ENCODE measurements around the gene NBEA.

The NBEA gene

DNA sequence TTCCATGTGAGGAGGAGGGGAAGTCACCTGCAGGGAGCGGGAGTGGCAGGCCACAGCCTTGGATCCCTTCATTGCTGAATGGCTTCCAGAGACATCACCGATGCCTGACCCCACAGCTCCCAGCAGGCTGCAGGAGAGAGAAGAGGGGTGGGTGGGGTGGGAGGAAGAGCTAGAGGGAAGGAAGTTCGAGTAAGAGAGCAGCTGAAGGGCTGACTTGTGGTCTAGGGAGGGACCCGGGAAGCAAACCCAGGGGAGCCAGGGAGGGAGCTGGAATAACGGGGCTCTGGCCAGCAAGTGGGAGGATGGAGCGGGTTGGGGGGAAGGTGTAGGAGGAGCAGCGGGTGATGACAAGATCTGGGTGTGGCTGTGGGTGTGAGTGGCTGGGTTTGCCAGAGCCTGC, 764.2 kb downstream of the NBEA start:
- DNase-seq (ENCODE audit: low read depth in 3 of 3): no peak

GRCh38 chr13:35706721-35707120, 764.7 kb downstream of the NBEA start:
- no peak for DNase-seq (ENCODE audit: low read depth in 3 of 3)

GRCh38 chr13:35711909-35712308, 769.8 kb downstream of the NBEA start:
- DNase-seq (ENCODE audit: low read depth in 3 of 3): no peak

DNA sequence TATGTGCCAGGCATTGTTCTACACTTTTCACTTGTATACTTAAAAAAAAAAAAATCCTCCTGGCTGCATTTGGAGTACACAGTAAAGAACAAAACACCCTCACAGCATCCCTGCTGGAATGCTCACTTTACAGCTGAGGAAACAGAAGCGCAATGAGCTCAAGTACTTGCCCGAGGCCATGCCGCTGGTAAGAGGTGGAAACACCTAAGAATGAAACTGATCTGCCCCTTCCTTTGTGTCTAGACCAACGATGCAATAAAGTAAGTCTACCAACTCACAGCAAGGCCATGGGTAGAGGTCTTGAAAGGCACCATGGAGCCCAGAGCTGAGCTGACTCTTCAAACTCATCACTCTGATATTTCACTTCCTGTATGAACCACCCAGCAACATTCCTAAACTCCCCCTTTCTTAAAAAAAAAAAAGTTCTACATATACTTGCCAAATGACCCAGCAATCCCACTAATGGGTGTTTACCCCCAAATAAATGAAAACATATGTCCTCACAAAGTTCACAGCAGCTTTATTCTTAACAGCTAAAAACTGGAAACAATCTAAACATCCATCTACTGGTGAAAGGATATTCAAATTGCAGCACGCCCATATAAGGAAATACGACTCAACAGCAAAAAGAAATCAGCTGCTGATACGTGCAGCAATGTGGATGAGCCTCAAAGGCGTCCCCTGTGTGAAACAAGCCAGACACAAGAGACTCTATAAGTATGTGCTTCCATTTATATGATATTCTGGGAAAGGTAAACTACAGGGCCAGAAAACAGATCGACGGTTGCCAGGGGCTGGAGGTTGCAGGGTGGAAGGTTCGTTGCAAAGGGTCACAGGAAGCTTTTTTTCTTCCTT, 771.1 kb downstream of the NBEA start:
- DNase-seq (ENCODE audit: low read depth in 3 of 3): no peak

DNA sequence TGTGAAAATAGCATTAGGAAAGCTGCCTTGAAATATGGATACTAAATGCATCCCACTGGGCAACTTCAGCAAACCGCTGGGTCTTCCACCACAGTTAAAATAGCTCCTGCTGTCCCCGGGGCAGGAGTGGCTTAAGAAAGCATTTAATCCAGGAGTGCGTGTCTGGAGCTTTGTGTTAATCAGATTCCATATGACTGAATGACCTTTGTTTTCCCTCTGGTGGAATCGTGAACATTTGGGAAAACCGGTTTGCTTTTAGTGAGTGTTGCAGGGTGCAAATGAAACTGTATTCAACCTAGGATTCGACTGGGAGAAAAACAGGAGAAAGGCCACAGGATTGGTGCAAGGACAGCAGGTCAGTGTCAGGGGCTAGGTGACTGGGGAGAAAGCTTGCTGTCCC, 772.1 kb downstream of the NBEA start:
- no peak for DNase-seq (ENCODE audit: low read depth in 3 of 3)

GRCh38 chr13:35714588-35715377, 772.7 kb downstream of the NBEA start:
- no peak for DNase-seq (ENCODE audit: low read depth in 3 of 3)

- DNase-seq (ENCODE audit: low read depth in 3 of 3): no peak
Measured at GRCh38 chr13:35716186-35716585, 774.1 kb downstream of the NBEA start.

DNA sequence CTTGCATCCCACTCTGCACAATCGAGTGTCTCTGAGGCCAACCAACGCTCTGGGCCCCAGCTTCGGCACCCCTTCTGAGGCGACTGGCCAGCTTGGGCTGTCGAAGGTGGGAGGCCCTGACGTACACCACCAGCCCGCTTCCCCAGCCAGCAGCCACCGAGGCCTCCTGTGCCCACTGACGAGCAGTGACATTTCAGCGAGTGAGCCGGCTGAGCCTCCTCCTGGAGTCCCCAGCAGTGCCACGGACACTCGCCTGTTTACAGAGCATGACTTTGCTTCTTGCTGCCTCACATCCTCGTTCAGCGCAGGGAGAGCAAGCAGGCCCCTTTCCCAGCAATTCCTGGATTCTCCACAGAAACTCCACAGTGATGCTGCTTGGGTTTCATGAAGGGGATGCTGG, 774.7 kb downstream of the NBEA start:
- no peak for DNase-seq (ENCODE audit: low read depth in 3 of 3)

GRCh38 chr13:35718084-35718483, 776.0 kb downstream of the NBEA start:
- no peak for DNase-seq (ENCODE audit: low read depth in 3 of 3)

GRCh38 chr13:35720290-35720689, 778.2 kb downstream of the NBEA start:
- DNase-seq (ENCODE audit: low read depth in 3 of 3): no peak

GRCh38 chr13:35720690-35721554, 778.9 kb downstream of the NBEA start:
- peak in 2 of 3 donors; percentile 10 to 11 for DNase-seq (ENCODE audit: low read depth in 3 of 3)
